Measurements from ENCODE around the gene SHD.

Gene SHD

GRCh38 chr19:4302243-4302640 is 23.2 kb downstream of the SHD start, which contains the start of gene TMIGD2:
TSS of gene TMIGD2 (minus strand) at chr19:4302389. CDS start at chr19:4302385, 4 bp downstream.
- Histone ChIP-seq H3K4me3 (ENCODE audit: low read depth, low read length, poor library complexity, severe bottlenecking) (no peak within 1 kb of the TSS), H3K9me3 (ENCODE audit: low read length) (no peaks in the 10 kb centered on the region), H3K27ac (ENCODE audit: low read depth, low read length, poor library complexity, severe bottlenecking) (no peak within 1 kb of the TSS), H3K27me3 (ENCODE audit: insufficient read depth, low read length) (no peaks in the 10 kb centered on the region), H3K36me3 (ENCODE audit: insufficient read depth, low read length) (no peaks in the 10 kb centered on the region), H3K4me1 (ENCODE audit: insufficient read depth, low read length, severe bottlenecking) (peaks cover 16% of the 10 kb centered on the region), H3F3A (ENCODE audit: insufficient read depth, low read length) (no peaks in the 10 kb centered on the region), H3K9me2 (ENCODE audit: low read depth, low read length) (no peaks in the 10 kb centered on the region), H4K20me1 (ENCODE audit: insufficient read depth, low read length) (no peaks in the 10 kb centered on the region), H3K9ac (ENCODE audit: low read length) (no peak within 1 kb of the TSS), H3K4me2 (ENCODE audit: low read length) (no peak within 1 kb of the TSS), H3K79me2 (ENCODE audit: insufficient read depth, low read length) (no peaks in the 10 kb centered on the region), H2AFZ (ENCODE audit: low read length) (no peak within 1 kb of the TSS)
- no peak for TF ChIP-seq CTCF (IDR thresholded peaks at IDR 0.05; ENCODE audit: low read length)
- TF ChIP-seq EZH2 (IDR thresholded peaks at IDR 0.05; ENCODE audit: borderline replicate concordance, low read length) = no peak

- Histone ChIP-seq H3K9me2 (ENCODE audit: low read depth, low read length) (no peaks in the 10 kb centered on the region), H3K4me2 (ENCODE audit: low read length) (peak overlapping the region; percentile 35), H2AFZ (ENCODE audit: low read length) (no peak overlapping the region), H3K27ac (ENCODE audit: low read depth, low read length, poor library complexity, severe bottlenecking) (no peak overlapping the region), H3K27me3 (ENCODE audit: insufficient read depth, low read length) (no peaks in the 10 kb centered on the region), H3K4me3 (ENCODE audit: low read depth, low read length, poor library complexity, severe bottlenecking) (peak overlapping the region; percentile 61), H4K20me1 (ENCODE audit: insufficient read depth, low read length) (no peaks in the 10 kb centered on the region), H3K9me3 (ENCODE audit: low read length) (no peaks in the 10 kb centered on the region), H3K9ac (ENCODE audit: low read length) (no peak overlapping the region), H3F3A (ENCODE audit: insufficient read depth, low read length) (no peaks in the 10 kb centered on the region), H3K4me1 (ENCODE audit: insufficient read depth, low read length, severe bottlenecking) (peaks cover 16% of the 10 kb centered on the region), H3K36me3 (ENCODE audit: insufficient read depth, low read length) (peaks cover 3% of the 10 kb centered on the region; the same call in 1 of the 2 replicates), H3K79me2 (ENCODE audit: insufficient read depth, low read length) (no peaks in the 10 kb centered on the region)
- TF ChIP-seq EZH2 (IDR thresholded peaks at IDR 0.05; ENCODE audit: borderline replicate concordance, low read length) = no peak
- no peak for TF ChIP-seq CTCF (IDR thresholded peaks at IDR 0.05; ENCODE audit: low read length)
These were observed 24.9 kb downstream of the SHD start for GRCh38 chr19:4303819-4304537.

GRCh38 chr19:4304538-4305256 is 25.6 kb downstream of the SHD start, which contains the start of gene FSD1:
TSS of gene FSD1 (plus strand) at chr19:4304598. CDS start at chr19:4304747, 149 bp downstream.
- Histone ChIP-seq H3K27ac (ENCODE audit: low read depth, low read length, poor library complexity, severe bottlenecking) (no peak within 1 kb of the TSS), H3K36me3 (ENCODE audit: insufficient read depth, low read length) (peaks cover 3% of the 10 kb centered on the region; the same call in 1 of the 2 replicates), H2AFZ (ENCODE audit: low read length) (no peak within 1 kb of the TSS), H3K79me2 (ENCODE audit: insufficient read depth, low read length) (no peaks in the 10 kb centered on the region), H3K27me3 (ENCODE audit: insufficient read depth, low read length) (no peaks in the 10 kb centered on the region), H4K20me1 (ENCODE audit: insufficient read depth, low read length) (no peaks in the 10 kb centered on the region), H3K4me3 (ENCODE audit: low read depth, low read length, poor library complexity, severe bottlenecking) (peak within 1 kb of the TSS; percentile 61), H3F3A (ENCODE audit: insufficient read depth, low read length) (no peaks in the 10 kb centered on the region), H3K9ac (ENCODE audit: low read length) (peak within 1 kb of the TSS; percentile 34; the same call in 1 of the 2 replicates), H3K4me1 (ENCODE audit: insufficient read depth, low read length, severe bottlenecking) (peaks cover 16% of the 10 kb centered on the region), H3K9me2 (ENCODE audit: low read depth, low read length) (no peaks in the 10 kb centered on the region), H3K9me3 (ENCODE audit: low read length) (no peaks in the 10 kb centered on the region), H3K4me2 (ENCODE audit: low read length) (peak within 1 kb of the TSS; percentile 35)
- no peak for TF ChIP-seq EZH2 (IDR thresholded peaks at IDR 0.05; ENCODE audit: borderline replicate concordance, low read length)
- TF ChIP-seq CTCF (IDR thresholded peaks at IDR 0.05; ENCODE audit: low read length) = no peak
